Activated CD8-positive, alpha-beta memory T cell treated with anti-CD3 and anti-CD28 coated beads for 48 hours (primary cell): ENCODE data around the gene ATP2A3.
A peak's percentile ranks its signal among the peaks of the same experiment; 100 is the strongest.

Source experiments
- DNase-seq, 3 experiments: peaks; one replicate each; pipeline ENCODE4 v3.0.0-alpha.2; 2020; ENCODE audit warnings: low read depth in 2 of 3, low spot score in 2 of 3

The ATP2A3 gene

DNA sequence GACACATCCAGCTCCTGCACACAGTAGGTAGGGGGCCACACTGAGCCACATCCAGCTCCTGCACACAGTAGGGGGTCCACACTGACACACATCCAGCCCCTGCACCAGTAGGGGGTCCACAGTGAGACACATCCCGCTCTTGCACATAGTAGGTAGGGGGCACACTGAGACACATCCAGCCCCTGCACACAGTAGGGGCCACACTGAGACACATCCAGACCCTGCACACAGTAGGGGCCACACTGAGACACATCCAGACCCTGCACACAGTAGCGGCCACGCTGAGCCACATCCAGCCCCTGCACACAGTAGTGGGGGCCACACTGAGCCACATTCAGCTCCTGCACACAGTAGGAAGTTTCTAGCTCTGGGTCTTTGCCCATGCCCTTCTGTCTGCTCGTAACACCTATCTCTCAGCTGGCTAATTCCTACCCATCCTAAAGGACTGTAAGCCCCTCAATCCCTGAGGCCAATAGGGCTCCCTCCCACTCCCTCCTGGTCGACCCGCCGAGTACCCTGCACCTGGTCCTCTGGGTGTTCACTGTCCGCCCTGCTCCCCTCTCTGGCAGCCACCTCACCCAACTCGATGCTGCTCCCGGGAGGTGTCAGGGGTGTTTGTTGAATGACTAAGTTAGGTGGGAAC is 9.4 kb upstream of the ATP2A3 start:
- DNase-seq, result no peak

DNA sequence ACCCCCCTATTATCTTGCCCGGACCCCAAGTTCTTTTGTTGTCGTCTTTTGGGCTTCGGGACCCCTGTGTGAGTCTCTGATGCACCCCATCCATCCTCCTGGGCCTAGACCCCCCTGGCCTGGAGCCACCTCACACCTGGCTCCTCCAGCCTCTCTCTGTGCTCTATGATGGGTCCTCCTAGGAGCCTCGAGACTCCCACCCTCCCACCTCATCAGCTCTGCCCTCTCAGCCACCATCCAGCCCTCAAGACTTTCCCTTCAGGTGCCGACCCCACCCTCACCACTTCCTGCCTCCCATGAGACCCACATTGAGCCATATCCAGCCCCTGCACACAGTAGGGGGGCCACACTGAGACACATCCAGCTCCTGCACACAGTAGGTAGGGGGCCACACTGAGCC is 8.7 kb upstream of the ATP2A3 start:
- DNase-seq, result no peak

DNA sequence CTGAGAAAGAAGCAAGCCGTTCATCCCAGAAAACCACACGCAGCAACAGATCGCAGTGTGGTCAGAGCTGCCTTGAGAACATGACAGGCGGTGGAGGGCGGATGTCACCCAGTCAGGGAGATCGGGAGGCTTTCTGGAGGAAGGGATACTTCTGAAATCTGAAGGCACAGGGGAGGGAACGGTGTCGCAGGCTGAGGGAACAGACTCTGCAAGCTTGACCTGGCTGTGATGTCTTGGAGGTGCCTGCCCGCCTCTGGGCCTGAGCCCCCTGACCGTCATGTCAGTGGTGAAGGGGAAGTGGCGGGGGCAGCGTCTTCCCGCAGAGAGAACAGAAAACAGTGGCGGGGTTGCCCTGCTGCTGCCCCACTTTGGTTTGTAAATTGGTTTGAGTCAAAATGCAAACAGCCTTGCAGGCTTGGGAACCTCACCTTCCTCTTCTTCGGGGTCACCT is 8.1 kb upstream of the ATP2A3 start:
- no peak for DNase-seq

DNA sequence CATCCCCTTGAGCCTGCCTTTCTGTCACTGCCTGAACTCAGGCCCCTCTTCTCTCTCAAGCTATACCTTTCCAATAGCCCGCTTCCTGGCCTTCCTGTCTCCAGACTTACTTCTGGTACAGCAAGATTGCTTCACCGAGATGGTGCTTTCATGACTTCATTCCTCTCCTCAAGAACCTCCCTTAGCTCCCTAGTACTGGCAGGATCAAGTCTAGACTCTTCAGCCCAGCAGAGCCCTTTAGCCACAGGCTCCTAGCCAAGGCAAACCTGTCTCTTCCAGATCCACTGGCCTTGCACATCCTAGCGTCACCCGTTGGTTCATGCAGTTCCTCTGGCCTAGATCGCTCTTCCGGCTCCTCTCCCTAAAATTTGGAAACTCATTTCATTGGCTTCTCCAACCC is 6.4 kb upstream of the ATP2A3 start:
- no peak for DNase-seq

DNA sequence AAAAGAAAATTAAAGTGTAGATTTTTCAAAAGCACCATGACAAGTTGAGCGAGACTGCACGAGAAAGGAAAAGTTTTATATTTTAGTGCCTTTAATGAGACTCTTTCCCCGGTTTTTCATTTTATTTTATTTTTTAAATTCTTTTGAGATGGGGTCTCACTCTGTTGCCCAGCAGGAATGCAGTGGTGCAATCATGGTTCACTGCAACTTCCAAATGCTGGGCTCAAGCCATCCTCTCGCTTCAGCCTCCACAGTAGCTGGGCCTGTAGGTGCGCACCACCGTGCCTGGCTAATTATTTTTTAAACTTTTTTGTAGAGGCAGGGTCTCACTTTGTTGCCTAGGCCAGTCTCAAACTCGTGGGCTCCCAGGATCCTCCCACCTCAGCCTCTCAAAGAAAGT is 5.7 kb upstream of the ATP2A3 start:
- DNase-seq, result no peak

DNA sequence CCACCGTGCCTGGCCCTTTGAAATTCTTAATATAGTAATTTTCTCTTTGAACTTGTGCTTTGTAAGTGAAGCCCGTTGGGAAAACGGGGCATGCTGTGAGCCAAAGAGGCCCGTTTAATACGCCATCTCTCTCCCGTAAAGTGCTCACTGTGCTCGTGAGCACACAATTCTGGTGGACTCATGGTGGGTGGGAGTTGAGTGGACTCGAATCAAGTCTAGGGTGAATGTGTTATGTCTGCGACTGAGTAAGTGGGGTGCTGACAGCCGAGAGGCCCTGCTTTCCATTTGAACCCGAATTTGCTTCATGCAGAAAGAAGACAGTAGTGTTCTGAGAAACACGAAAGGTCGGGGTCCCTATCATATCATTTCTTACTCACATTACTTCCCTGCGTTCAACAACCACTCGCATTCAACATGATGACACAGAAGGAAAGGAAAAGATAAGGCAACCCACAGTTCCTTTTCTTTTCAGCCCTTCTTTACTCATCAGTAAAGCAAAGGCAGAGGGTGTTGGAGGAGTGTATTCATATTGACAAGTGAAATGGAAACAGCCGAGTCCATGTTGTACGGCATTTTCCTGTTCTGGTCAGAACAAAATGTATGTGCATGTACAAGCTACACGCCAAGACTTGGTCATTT is 4.8 kb upstream of the ATP2A3 start:
- DNase-seq, result no peak

DNA sequence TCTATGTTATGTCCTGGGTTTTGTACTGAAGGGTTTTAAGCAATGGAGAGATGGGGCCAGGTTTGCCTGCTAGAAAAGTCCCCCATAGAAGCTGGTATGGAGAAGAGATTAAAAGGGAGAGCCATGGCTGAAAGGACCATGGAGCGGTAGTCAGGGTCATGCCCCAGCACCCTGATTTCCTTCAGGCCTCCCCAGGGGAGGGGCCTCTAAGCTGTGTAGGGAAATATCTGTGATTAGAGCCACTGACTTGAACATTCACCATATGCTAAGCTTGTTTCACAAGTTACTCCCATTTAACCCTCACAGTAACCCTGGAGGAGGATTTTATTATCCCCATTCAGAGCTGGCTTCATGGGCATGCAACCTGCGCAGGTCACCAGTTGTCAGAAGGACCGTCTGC is 3.8 kb upstream of the ATP2A3 start:
- DNase-seq, result no peak

DNA sequence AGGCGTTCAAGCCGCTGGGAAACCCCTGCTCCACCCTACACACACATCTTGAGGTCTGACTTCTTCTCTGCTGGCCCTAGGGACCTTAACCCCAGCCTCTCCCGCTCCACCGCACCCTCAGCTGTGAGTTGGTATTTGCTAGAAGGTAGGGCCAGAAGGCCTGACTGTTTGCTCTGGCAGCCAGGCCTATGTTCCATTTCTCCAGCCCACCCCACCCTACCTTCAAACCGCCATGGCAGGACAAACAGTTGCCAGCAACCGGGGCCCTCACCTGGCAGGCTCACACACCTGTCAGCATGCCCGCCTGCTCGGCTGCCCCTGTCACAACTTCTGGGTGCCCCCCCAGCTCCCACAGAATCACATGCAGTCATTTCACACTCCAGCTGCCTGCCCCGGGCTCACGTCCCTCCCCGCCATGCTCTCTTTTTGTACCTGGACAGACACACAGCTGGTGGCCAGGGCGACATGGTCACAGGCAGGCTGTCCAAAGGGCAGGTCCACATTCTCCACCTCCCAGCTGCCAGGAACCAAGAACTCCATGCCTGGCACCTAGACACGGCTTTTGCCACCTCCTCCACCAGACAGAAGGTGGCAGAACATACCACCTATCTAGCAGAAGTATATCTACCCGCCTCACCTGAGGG is 2.6 kb upstream of the ATP2A3 start:
- DNase-seq, result no peak

DNA sequence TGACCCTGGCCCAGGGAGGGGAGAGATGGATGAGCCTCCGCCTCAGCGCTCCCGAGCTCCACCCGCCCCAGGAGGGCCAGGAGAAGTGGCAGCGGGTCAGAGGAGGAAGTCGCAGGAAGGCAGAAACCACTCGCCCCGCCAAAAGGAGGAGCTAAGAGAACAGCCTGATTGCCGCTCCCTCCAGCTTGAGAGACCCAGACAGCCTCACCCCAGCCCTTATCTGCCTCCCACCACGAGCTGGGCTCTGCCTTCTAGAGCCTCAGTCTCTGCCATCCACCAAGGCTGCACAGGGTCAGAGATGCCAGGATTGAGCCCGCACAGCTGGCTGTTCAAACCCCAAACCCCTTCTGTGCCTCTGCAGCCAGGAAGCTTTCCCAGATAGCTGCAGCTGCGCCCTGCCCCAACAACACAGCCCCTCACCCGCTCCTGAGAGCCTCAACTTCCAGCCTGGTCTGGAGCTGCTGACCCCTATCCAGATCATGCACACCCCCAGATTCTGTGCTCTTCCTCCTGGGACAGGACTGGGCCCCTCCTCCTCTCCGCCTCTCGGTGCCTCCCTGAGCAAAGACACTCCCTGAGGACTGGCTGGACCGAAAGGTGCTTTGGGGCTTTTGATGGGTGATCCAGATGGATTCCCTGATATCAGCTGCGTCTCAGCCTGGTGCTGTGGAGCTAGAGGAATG is 1.0 kb upstream of the ATP2A3 start:
- peak in 2 of 3 experiments; percentile 45 to 46 for DNase-seq

DNA sequence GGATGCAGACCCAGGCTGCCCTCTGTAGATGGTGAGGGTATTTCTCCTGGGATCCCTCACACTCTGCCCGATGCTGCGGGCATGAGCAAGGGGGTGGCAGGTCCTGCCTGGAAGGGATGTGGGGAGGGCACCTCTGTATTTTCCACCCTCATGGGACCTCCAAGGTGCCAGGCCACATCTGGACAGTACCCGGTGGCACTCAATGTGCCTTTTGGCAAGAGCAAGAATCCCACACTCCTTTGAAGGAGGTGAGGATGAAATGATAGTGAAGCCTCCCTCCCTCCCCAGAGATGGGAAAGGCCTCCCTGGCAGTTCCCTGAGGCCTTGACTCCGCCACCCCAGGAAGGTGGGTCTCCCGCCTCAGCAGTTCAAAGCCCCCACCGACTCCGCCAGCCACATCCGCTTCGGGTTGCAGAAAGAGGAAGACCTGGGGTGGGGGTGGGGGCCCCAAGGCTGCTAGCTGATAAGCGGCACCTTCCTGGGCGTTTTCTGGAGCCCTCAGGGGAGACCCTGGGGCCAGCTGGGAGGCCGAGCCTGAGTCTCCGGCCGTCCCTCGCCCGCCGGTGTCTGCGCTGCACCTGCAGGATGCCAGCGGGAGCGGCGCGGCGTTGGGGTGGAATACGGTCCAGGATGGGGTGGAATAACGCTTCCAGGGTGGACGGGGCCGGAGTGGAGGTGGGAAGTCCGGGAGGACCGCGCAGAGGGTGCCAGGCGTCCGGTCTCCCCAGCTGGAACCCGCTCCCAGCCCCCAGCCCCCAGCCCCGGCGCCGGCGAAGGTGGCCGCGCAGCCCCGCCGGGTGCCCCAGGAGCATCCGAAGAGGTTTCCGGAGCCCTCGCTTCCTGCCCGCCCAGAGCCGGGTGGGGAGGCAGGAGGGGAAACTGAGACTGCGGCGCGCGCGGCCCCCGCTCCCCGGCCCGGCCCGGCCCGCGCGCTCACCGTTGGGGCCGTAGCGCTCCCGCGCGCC is 718 bp downstream of the ATP2A3 start:
- DNase-seq, result peak in 1 of 3 experiments; percentile 22

DNA sequence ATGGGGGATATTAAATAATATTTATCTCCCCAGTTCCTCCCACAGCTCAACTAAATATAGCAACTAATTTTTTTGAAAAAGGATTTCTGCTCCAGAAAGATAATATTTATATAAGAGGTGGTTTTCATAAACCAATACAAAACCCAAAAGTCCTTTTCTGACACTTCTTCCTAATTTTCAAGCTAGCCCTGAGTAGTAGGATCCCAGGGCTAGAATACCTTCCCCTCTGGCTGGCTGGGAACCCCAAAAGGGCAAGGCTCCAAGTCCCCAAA is 1.3 kb downstream of the ATP2A3 start:
- no peak for DNase-seq

DNA sequence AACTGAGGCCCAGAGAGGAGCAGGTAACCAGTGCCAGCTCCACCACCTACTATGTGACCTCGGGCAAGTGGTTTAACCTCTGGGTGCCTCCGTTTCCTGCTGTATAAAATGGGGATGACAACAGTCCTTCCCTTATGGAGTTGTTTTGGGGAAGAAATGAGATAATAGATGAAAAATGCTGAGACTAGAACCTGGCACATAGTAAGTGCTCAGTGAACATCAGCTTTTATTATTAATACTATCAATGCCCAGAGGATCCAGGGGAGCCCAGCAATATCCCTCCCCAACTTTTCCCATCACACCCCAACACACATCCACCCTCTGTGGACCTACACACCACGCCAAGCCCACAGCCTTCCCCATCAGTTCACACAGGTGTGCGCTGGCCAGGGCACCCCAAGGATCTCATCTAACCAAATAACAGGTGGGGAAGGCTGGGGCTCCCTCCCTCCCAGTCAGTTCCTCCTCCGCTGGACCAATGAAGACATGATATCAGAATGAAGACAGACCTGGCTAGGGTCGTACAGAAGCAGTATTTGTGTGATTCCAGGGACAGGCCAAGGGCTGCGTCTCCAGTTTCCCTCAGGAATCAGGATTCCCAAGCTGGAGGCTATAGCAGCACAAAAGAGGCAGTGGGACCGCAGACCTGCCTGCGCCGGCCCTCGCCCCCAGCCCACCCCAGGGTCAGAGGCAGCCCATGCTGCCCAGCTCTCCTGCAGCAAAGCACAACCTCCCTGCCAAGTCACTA is 1.8 kb downstream of the ATP2A3 start:
- no peak for DNase-seq

DNA sequence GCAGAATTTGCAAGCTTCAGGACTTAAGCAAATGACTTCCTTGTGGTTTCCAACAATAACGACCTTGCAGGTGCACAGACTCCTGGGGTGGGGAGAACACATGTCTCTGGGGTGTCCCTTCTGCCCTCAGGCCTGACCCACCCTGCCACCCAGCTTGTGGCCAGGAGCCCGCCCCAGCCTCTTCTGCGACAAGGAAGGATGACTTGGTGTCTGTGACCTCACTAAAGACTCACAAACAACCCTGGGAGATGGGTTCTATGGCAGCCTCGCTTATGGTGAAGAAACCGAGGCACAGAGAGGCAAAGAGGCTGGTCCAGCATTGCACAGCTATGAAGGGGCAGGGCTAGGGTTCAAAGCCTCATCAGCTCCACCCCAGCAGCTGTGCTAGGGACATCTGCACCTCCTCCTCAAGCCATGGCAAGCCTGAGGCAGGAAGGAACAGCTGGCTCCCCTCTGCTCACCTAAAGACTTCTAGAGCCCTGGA is 2.6 kb downstream of the ATP2A3 start:
- DNase-seq, result no peak

DNA sequence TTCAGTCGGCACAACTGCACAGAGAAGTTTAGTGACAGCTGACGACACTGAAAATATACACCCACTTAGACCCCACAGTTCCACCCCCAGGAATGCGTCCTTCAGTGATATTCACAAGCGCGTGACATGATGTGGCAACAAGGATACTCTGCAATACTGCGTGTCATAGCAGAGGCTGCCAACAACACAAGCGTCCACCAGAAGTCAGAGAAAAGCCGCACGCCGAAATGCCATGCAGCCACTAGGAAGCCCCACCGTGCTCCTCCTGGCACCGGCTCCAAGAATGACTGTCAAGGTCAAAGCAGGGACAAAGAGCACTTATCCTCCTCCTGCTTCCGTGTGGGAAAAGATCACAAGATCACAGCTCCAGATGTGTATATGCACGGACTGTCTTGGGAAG is 3.5 kb downstream of the ATP2A3 start:
- DNase-seq, result no peak

DNA sequence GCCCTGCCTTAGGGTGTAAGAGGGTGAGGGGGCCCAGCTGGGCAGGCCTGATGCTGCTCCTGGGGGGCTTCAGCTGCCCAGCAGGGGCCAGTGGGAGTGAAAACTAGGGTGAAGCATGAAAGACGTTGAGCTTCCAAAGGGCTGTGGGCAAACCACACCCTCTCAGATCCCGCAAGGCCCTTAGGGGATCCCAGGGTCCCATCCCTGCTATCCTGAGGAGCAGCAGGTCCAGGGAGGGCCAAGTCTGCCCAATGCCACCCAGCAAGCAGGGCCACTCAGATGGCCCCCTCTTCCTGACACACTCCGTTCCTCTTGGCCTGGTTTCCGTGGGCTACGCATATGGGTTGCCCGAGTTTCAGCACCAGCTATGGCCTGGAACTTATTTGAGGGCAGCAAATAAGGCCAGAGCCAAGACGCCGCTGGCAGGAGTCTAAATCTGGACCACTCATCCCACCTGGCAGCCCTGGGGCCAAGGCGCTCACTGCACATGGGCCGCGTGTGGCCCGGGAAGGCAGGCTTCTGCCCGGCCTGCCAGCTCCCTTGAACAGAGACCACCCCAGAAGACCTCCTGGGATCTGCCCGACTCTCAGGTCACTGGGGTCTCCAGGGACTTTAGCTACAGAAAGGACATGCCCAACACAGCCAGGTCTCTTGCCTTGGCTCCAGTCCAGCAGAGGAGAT is 4.2 kb downstream of the ATP2A3 start:
- DNase-seq, result no peak

DNA sequence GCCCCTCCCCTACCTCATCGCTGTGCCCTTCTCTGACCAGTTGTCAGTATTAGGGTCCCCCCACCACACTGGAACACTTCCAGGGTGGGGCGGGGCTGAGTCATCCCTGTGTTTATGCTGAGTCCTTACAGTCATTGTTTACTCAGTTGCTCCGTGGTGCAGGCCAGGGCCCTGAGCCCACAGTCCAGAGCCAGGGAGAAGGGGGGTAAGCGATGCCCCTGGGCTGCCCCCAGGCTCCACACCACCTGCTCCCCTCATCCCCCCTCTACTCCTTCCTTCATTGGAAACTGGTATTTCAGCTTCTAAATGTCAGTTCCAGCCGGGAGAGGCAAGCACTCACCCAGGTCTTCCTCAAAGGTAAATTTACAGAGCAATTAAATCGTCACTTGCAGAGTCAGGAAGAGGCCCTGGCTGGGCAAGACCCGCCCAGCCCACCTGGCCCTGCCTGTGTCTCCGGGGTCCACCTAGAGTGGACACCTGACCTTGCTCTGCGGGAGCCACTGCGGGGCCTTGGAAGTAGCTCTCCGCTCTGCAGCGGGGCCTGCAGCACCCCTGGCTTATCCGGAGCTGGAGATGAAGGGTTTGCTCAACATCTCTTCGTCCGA is 4.8 kb downstream of the ATP2A3 start:
- no peak for DNase-seq

DNA sequence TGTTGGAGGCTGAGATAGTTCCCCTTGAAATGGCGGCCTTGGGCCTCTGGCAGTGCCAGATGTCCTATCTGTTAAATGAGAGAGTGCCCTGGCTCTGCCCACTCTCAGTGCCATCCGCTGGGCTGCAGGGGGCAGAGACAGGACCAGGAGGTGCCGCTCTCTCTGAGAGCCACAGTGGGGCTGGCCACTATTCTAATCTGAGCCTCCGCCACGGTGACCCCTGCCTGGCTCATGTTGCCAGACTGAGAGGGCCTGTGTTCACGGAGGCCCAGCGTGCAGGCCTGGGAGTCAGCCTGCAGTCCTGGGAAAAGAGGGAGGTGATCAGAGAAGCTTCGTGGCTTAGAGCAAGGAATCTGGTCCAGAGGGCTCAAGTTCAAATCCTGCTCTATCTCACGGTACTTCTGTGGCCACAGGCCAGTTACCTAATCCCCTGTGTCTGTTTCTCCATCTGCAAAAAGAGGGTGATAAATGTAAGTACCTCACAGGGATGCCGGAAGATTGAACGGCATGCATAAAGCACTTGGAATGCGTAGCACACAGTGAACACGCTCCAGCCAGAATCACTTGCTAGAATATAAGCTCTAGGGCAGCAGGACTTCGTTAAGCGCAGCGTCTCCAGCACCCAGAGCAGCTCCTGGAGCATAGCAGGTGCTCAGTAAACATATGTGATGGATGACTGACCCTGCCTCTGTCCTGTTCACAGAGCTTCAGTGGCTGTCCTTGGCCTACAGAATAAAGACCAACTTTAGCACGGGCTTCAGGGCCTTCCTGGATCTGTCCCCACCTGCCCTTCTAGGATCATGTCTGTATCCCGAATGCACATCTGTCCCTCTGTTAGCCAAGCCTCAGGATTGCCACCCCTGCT is 6.3 kb downstream of the ATP2A3 start:
- no peak for DNase-seq

DNA sequence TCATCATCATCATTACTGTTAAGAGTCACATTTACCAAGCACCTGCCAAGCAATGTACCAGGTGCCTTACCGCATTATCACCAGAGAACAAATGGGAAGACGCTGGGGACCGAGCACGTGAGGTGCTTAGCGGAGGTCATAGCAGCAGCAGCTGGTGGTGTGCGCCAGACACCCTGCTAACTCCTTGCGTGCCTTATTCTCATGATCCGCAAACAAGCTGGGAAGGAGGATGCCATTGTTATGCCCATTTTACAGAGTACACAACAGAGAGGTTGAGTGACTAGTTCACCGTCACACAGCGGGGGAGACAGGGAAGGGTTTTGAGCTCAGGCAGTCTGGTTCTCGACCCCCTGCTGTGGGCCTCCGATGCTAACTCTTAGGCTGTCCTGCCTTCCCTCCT is 7.3 kb downstream of the ATP2A3 start:
- no peak for DNase-seq
